Colonic mucosa (tissue), 4 donors: ENCODE data around the gene EDA. TPM values are rescaled to one million over a fixed set of nuclear protein-coding genes. Genes with fewer than 3 reads are reported as not detected.

Experiments used
- DNase-seq: peaks from one replicate; pipeline ENCODE4 v3.0.0-alpha.2; 2020
- H3K27ac ChIP-seq: fragments of 200-600 bp; one replicate; pipeline ENCODE4 v1.8.0; 2021
- H3K27me3 ChIP-seq: fragments of 200-600 bp; one replicate; pipeline ENCODE4 v1.8.0; 2021
- H3K36me3 ChIP-seq: fragments of 200-600 bp; one replicate; pipeline ENCODE4 v1.8.0; 2021
- H3K4me1 ChIP-seq: fragments of 200-600 bp; one replicate; pipeline ENCODE4 v1.8.0; 2021; ENCODE audit warnings: mild to moderate bottlenecking
- H3K4me3 ChIP-seq: fragments of 200-600 bp; one replicate; pipeline ENCODE4 v1.8.0; 2021
- H3K9ac ChIP-seq, 2 donors: one replicate each; pipeline ENCODE4 v1.7.0; 2013; ENCODE audit warnings: control low read depth in 2 of 2, low read depth in 2 of 2, low read length in 2 of 2
- H3K9me3 ChIP-seq: fragments of 200-600 bp; one replicate; pipeline ENCODE4 v1.8.0; 2021
- CTCF ChIP-seq: fragments of 200-600 bp; IDR thresholded peaks from one replicate; pipeline ENCODE4 v1.8.0; 2022; ENCODE audit warnings: antibody characterized with exemption, mild to moderate bottlenecking
- intact Hi-C: fragments of 100-400 bp; cut with DNase I; formaldehyde crosslinking; loops from one replicate; pipeline ENCODE4 v1.14.1; 2022
- total RNA-seq, 2 donors: library from RNA; stranded (reverse); fragmentation: NEBNext Ultra II Directional in 1 of 2; extraction: Animal tissue kit (Norgen Biotek cat#: 25700) in 1 of 2; gene quantifications; one replicate each; pipeline ENCODE4 v1.2.1, GENCODE V29; 2021
- donor health status: healthy.
- donor health status: DM: no; HTN: no; CAD: no.
- donor health status: DM: no; HTN: no; CAD: no.

The EDA gene
- total RNA-seq, 2 donors from 2014 or later = 1.6 to 1.9 TPM

DNA sequence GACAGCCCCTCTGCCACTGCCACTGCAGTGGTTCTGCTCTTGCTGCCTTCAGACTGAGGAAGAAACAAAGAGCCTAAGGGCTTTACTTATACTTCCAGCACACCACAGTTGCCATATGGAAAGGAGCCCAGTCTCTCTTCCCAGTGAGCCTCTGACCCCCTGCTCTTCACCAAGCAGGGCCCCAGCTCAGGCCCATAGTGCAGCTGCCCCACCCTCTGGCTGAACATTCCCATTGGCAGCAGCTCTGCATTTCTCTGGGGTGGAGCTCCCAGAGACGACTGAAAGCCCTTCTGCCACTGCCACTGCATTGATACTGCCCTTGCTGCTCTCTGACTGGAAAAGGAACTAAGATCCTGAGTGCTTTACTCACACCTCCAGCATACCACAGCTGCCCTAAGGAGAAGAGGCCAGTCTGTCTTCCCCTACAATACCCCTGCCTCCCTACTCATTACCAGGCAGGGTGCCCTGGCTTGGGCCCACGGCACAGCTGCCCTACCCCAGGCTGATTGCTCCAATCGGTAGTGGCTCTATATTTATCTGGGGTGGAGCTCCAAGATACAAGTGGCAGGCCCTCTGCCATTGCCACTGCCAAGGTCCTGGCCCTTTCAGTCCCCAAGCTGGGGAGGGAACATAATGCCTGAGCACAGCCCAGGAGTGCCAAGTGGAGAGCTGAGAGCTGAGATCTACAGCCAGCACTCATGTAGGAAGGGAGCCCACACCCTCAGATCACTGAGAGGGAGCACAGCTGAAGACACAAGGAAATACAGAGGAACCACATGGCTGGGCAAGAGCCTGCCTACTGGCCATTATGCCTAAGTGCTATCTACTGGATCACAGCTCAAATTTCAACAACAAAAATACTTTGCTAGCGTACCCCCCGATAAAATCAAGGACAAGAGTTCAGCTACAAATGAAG lies 397.8 kb downstream of the EDA start:
- H3K9me3 ChIP-seq = no peaks in the 10 kb centered on the region
- no peak overlapping the region for H3K27ac ChIP-seq
- no peaks in the 10 kb centered on the region for H3K27me3 ChIP-seq
- DNase-seq = no peak
- no peak overlapping the region for H3K9ac ChIP-seq
- H3K4me3 ChIP-seq = no peak overlapping the region
- no peak for TF ChIP-seq CTCF
- no peaks in the 10 kb centered on the region for H3K4me1 ChIP-seq
- no peaks in the 10 kb centered on the region for H3K36me3 ChIP-seq
- intact Hi-C loops = no loop called here

DNA sequence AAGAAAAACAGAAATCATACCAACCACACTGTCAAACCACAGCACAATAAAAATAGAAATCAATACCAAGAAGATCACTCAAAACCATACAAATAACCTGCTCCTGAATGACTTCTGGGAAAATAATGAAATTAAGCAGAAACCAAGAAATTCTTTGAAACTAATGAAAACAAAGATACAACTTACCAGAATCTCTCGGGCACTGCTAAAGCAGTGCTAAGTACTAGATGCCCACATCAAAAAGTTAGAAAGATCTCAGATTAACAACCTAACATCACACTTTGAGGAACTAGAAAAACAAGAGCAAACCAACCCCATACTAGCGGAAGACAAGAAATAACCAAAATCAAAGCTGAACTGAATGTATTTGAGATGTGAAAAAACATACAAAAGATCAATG lies 400.6 kb downstream of the EDA start:
- H3K27ac ChIP-seq = no peak overlapping the region
- no peak for DNase-seq
- no peaks in the 10 kb centered on the region for H3K4me1 ChIP-seq
- H3K9ac ChIP-seq = no peak overlapping the region
- no peaks in the 10 kb centered on the region for H3K9me3 ChIP-seq
- H3K27me3 ChIP-seq = no peaks in the 10 kb centered on the region
- TF ChIP-seq CTCF = no peak
- H3K36me3 ChIP-seq = no peaks in the 10 kb centered on the region
- intact Hi-C loops = no loop called here
- H3K4me3 ChIP-seq = no peak overlapping the region

DNA sequence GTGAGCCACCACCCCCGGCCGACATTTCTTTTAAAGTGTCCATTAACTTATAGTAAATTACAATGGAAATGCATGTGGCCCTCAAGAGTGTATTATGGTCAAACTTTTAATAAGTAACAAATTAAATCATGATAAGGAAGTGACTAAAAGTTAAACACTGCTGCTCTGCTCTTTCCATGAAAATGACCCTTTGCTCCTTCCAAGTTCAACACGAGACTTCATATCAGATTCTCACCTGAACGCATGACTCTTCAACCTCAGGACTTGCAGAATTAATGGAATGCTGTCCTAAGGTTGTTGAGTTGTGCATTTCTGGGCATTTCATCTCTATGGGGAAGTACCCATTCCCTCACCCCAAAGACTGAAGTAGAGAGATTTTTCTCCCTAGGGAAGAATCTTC lies 406.7 kb downstream of the EDA start:
- H3K27me3 ChIP-seq = no peaks in the 10 kb centered on the region
- no peak for DNase-seq
- intact Hi-C loops = no loop called here
- no peaks in the 10 kb centered on the region for H3K9me3 ChIP-seq
- no peak overlapping the region for H3K4me3 ChIP-seq
- H3K9ac ChIP-seq = no peak overlapping the region
- no peak for TF ChIP-seq CTCF
- no peaks in the 10 kb centered on the region for H3K36me3 ChIP-seq
- H3K4me1 ChIP-seq = no peaks in the 10 kb centered on the region
- H3K27ac ChIP-seq = no peak overlapping the region

DNA sequence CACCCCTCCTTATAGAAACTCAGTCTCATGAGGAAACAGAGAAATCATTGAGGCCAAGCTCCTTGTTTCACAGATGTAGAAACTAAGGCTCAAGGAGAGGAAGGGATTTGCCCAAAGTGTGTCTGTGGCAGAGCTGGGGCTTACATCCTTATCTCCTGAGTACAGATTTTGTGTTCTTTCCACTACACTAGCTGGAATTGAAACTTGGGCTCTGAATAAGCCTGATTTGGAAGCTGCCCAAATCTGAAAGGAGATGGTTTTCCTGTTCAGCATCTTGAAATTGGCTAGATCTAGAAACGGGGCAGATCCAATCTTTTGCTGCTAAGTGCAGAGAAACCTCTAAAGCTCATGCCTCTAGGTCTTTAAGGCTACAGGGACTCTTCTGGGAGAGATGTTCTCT lies 409.6 kb downstream of the EDA start:
- Histone ChIP-seq H3K4me1 (no peaks in the 10 kb centered on the region), H3K4me3 (no peak overlapping the region), H3K36me3 (no peaks in the 10 kb centered on the region), H3K9me3 (no peaks in the 10 kb centered on the region), H3K9ac (no peak overlapping the region), H3K27ac (no peak overlapping the region), H3K27me3 (no peaks in the 10 kb centered on the region)
- DNase-seq = no peak
- intact Hi-C loops = no loop called here
- TF ChIP-seq CTCF = no peak

GRCh38 chrX:70026112-70026850 lies 410.4 kb downstream of the EDA start:
- no peaks in the 10 kb centered on the region for H3K36me3 ChIP-seq
- no peak for DNase-seq
- no peaks in the 10 kb centered on the region for H3K9me3 ChIP-seq
- no peak overlapping the region for H3K9ac ChIP-seq
- intact Hi-C loops = no loop called here
- TF ChIP-seq CTCF = no peak
- H3K27ac ChIP-seq = no peak overlapping the region
- no peaks in the 10 kb centered on the region for H3K4me1 ChIP-seq
- no peak overlapping the region for H3K4me3 ChIP-seq
- no peaks in the 10 kb centered on the region for H3K27me3 ChIP-seq
